Stimulated activated naive B cell treated with anti-CD40 and anti-IgM and Interleukin-4, amounts not matched to agents 10 μg/mL and 1 μg/mL and 100 μg/mL, for 72 hours (primary cell): ENCODE data around the gene FBN2.
"Not testable (repeated sequence)": the region's sequence is repeated elsewhere in the genome, so short reads cannot be mapped to it uniquely, and the experiment has no call there.

Source experiments
- ATAC-seq, 2 donors: fragments of 150-1000 bp; cut with Tn5 transposase; replicated peaks; 2 replicates each; pipeline ENCODE4 v1.10.0; 2021; ENCODE audit warnings: moderate library complexity in 1 of 2
- DNase-seq: peaks from one replicate; pipeline ENCODE4 v3.0.0; 2021
- H3K27ac Mint-ChIP-seq: one replicate; pipeline ENCODE4 v1.8.0; 2022; ENCODE audit warnings: mild to moderate bottlenecking, mixed read lengths
- H3K27me3 Mint-ChIP-seq, 2 donors: one replicate each; pipeline ENCODE4 v1.8.0; 2022; ENCODE audit warnings: mixed read lengths in 2 of 2
- H3K36me3 Mint-ChIP-seq, 2 donors: one replicate each; pipeline ENCODE4 v1.8.0; 2022; ENCODE audit warnings: mixed read lengths in 2 of 2, mild to moderate bottlenecking in 1 of 2
- H3K4me1 Mint-ChIP-seq, 2 donors: one replicate each; pipeline ENCODE4 v1.8.0; 2022; ENCODE audit warnings: mixed read lengths in 2 of 2, mild to moderate bottlenecking in 1 of 2
- H3K4me3 Mint-ChIP-seq, 2 donors: one replicate each; pipeline ENCODE4 v1.8.0; 2022; ENCODE audit warnings: mild to moderate bottlenecking in 2 of 2, mixed read lengths in 2 of 2, moderate library complexity in 1 of 2
- H3K9me3 Mint-ChIP-seq, 2 donors: one replicate each; pipeline ENCODE4 v1.8.0; 2022; ENCODE audit warnings: mixed read lengths in 2 of 2, mild to moderate bottlenecking in 1 of 2

The FBN2 gene

DNA sequence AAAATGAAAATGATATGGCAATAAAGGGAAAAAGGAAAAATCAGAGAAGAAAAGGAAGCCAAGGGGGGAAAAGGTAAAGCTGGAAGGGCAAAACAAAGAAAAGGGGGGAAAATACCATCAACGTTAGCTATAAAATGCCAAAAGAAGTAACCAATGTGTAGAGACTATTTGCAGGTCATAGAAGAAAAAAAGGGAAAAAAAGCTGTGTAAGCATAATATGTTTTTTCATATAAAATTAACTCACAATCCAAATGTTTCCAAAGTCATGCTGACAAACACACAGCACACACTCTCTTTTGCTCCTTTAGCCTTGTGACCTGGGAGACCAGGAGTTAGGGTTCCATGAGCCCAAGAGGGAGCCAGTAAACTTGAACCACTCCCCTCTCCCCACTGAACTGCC lies 18.2 kb downstream of the FBN2 start:
- Mint-ChIP-seq H3K27me3 (no peaks in the 10 kb centered on the region), H3K9me3 (no peaks in the 10 kb centered on the region), H3K4me3 (no peak overlapping the region), H3K36me3 (no peaks in the 10 kb centered on the region), H3K4me1 (no peaks in the 10 kb centered on the region), H3K27ac (no peak overlapping the region)
- ATAC-seq (no peak), DNase-seq (no peak)

DNA sequence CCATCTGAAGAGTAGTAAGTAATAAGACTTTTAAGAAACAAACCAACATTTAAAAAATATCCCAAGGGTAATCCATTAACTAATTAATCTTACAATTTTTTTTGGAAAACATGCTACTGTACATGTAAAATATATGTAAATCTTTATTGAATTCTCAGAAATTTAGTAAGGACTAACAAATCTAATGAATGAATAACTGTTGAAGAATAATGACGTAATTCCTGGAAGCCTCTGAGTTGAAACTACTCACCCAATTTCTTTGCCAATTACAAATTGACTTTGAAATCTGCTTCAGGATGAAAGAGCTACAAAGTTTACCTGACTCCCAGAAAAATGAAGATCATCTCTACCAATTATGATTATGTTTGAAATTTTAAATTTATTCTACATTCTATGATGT lies 21.1 kb downstream of the FBN2 start:
- no peak for DNase-seq
- H3K4me1 Mint-ChIP-seq: no peaks in the 10 kb centered on the region
- H3K27me3 Mint-ChIP-seq: no peaks in the 10 kb centered on the region
- no peak overlapping the region for H3K27ac Mint-ChIP-seq
- no peaks in the 10 kb centered on the region for H3K9me3 Mint-ChIP-seq
- ATAC-seq: no peak
- no peak overlapping the region for H3K4me3 Mint-ChIP-seq
- no peaks in the 10 kb centered on the region for H3K36me3 Mint-ChIP-seq

DNA sequence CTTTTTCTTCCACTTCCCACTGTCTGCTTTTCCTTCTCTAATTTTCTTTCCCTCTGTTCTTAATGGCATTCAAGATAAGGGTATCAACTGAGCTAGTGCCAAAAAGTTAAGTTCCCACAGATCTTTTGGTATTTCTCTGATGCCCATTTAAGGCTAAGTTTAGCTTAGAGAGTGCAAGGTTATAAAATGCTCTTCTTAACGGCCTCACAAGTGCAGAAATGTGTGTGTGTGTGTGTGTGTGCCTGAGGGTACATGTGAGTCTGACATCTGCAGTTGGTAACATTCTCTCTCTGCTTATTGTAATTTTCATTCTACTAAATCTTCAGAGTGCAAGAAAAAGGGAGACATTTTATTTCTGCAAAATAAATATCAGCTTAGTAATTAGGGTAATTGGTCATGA lies 24.2 kb downstream of the FBN2 start:
- DNase-seq (no peak), ATAC-seq (no peak)
- H3K27ac Mint-ChIP-seq: no peak overlapping the region
- H3K36me3 Mint-ChIP-seq: no peaks in the 10 kb centered on the region
- H3K27me3 Mint-ChIP-seq: no peaks in the 10 kb centered on the region
- H3K4me3 Mint-ChIP-seq: no peak overlapping the region
- H3K9me3 Mint-ChIP-seq: no peaks in the 10 kb centered on the region
- no peaks in the 10 kb centered on the region for H3K4me1 Mint-ChIP-seq

DNA sequence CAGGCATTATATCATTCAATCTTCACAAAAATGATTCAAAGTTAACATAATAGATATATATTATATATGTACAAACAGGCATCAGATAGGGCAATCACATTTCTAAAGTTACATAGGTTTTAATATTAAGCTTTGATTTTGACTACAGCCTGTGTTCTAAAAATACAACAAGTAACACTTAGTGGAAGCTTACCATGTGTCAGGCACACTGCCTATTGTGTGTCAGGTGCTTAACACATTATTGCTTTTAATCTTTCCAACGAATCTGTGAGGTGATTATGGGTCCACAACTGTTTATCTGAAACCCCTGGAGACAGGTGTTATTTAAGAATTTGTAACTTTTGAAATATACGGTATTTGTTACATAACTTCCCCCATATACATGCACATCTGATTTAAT lies 25.2 kb downstream of the FBN2 start:
- H3K4me3 Mint-ChIP-seq: no peak overlapping the region
- DNase-seq (no peak), ATAC-seq (no peak)
- no peaks in the 10 kb centered on the region for H3K36me3 Mint-ChIP-seq
- H3K27ac Mint-ChIP-seq: no peak overlapping the region
- H3K9me3 Mint-ChIP-seq: peaks cover 2 to 4% of the 10 kb centered on the region in 2 donors
- no peaks in the 10 kb centered on the region for H3K27me3 Mint-ChIP-seq
- no peaks in the 10 kb centered on the region for H3K4me1 Mint-ChIP-seq

DNA sequence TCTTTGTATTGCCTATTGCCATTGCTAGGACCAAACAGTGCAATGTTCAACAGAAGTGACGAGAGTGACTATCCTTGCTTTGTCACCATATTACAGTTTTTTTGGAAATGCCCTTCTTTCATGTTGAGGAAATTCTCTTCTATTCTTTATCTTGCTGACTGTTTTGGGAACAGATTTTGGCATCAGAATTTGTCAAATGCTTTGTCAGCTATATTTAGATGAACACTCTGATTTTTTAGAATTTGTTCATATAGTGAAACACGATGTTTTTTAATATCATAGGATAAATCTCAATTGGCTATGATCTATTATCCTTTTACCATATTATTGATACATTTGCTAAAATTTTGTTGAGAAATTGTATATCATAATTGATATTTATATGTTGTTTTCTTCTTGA lies 31.4 kb downstream of the FBN2 start:
- H3K4me3 Mint-ChIP-seq: no peak overlapping the region
- no peaks in the 10 kb centered on the region for H3K36me3 Mint-ChIP-seq
- no peak for ATAC-seq
- no peaks in the 10 kb centered on the region for H3K27me3 Mint-ChIP-seq
- no peak overlapping the region for H3K27ac Mint-ChIP-seq
- DNase-seq: no peak
- no peaks in the 10 kb centered on the region for H3K4me1 Mint-ChIP-seq
- peaks cover 13 to 19% of the 10 kb centered on the region in 2 donors for H3K9me3 Mint-ChIP-seq

DNA sequence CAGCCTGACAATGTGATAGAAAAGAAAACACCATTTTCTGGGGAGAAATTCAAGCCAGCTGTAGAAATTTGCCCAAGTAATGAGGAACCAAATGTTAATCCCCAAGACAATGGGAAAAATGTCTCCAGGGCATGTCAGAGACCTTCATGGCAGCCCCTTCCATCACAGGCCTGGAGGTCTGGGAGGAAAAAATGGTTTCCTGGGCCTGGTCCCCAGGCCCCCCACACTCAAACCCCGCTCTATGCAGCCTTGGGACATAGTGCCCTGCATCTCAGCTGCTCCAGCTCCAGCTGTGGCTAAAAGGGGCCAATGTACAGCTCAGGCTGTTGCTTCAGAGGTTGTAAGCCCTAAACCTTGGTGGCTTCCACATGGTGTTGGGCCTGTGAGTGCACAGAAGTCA lies 34.3 kb downstream of the FBN2 start:
- not testable (repeated sequence) for ATAC-seq, H3K27me3 Mint-ChIP-seq, DNase-seq, H3K4me3 Mint-ChIP-seq, H3K27ac Mint-ChIP-seq, H3K4me1 Mint-ChIP-seq, H3K36me3 Mint-ChIP-seq
- peaks cover 13 to 19% of the 10 kb centered on the region in 2 donors for H3K9me3 Mint-ChIP-seq

DNA sequence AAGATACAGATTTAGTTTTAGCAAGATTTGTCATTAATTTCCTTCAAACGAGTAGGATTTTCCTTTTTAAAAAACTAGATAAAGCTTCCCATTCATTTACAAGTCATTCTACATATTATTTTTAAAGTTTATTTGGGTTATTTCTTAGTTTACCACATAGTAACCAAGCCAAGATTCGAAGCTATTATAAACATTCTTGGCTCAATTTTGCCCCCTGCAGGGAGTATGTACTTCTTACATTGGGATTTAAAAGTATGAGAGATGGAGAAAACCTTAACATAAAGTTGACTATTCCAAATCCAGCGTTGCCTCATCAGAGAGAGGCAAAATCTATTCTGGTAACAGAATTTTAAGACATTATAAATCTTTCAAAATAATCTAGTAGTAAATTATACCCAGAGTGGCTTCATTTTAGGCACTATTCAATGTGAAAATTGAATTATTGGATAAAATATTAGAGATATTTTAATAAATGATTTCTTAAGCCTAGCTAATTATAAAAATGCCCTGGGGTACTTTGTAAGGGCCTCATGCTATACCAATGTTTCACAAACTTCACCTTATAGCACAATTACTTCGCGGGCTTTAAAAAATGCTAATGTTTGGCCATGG lies 39.1 kb downstream of the FBN2 start:
- Mint-ChIP-seq H3K36me3 (no peaks in the 10 kb centered on the region), H3K27me3 (no peaks in the 10 kb centered on the region), H3K4me1 (no peaks in the 10 kb centered on the region), H3K4me3 (no peak overlapping the region), H3K9me3 (peaks cover 6 to 7% of the 10 kb centered on the region in 2 donors), H3K27ac (no peak overlapping the region)
- DNase-seq (no peak), ATAC-seq (no peak)

DNA sequence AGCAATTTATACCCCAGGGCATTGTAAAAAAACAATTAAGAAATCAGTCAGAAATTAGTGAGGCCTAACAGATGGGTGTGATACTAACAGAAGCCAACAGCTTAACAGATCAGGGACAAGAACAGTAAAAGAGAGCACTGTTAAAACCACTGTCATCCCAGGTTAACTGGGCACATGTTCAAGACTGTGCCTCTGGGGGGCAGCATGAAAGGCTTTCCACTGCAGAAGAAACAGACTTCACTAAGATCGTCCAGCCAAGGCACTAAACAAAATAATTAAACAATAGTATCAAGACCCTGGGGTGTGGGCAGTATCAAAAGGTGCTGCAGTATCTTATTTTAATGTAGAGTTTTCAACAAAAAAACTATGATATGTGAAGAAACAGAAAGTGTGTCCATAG lies 43.5 kb downstream of the FBN2 start:
- Mint-ChIP-seq H3K4me1 (no peaks in the 10 kb centered on the region), H3K9me3 (no peaks in the 10 kb centered on the region), H3K27me3 (no peaks in the 10 kb centered on the region), H3K36me3 (no peaks in the 10 kb centered on the region), H3K4me3 (no peak overlapping the region), H3K27ac (no peak overlapping the region)
- ATAC-seq: no peak
- no peak for DNase-seq

DNA sequence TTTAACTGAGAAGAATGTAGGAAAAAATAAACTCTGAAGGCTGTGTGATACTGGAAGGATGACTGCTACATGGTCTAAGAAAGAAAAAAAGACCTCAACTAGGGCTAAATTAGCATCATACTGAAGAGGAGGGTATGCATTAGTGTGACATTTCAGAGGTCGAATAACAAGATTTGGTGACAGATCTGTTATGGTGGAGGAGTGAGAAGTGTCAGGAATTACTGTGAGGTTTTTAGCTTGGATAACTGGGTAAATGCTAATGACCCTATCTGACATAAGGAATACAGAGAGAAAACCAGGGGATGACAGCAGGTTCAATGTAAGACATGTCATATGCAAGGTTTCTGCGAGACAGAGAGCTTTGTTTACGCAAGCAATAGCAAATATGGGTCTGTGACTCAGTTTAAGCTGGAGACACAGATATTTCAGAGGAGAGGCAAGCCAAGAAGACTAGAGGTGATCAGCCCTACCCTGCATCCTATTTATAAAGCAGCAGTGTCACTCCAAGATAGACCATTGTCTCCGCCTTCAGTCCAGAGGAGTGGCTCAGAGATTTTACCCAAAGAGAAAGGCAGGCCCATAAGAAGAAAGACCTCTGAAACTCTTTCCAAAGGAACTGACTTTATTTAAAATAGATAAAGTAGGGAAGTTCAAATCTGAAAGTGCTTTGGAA lies 44.3 kb downstream of the FBN2 start:
- H3K27ac Mint-ChIP-seq: no peak overlapping the region
- no peak for DNase-seq
- H3K27me3 Mint-ChIP-seq: no peaks in the 10 kb centered on the region
- no peak overlapping the region for H3K4me3 Mint-ChIP-seq
- ATAC-seq: no peak
- no peaks in the 10 kb centered on the region for H3K36me3 Mint-ChIP-seq
- H3K9me3 Mint-ChIP-seq: no peaks in the 10 kb centered on the region
- no peaks in the 10 kb centered on the region for H3K4me1 Mint-ChIP-seq

DNA sequence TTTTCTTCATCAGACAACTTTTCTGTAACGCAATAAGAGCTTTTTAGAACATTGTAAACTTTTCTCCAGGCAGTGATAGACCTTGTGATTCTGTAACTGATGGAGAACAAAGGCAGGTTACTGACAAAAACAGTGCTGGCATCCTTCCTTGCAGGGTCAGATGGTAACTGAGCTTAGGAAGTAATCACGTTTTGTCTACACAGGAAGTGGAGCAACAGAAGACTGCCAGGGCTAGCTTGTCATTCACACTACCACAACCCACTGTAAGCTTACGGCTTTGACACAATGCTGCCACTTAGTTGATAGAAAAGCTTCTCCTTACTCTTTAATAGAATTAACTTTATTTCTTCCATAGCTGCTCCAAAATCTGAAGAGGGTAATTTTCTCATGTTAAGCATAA lies 46.8 kb downstream of the FBN2 start:
- no peak for DNase-seq
- Mint-ChIP-seq H3K27me3 (no peaks in the 10 kb centered on the region), H3K27ac (no peak overlapping the region), H3K36me3 (no peaks in the 10 kb centered on the region), H3K4me1 (no peaks in the 10 kb centered on the region), H3K9me3 (no peaks in the 10 kb centered on the region), H3K4me3 (no peak overlapping the region)
- no peak for ATAC-seq

DNA sequence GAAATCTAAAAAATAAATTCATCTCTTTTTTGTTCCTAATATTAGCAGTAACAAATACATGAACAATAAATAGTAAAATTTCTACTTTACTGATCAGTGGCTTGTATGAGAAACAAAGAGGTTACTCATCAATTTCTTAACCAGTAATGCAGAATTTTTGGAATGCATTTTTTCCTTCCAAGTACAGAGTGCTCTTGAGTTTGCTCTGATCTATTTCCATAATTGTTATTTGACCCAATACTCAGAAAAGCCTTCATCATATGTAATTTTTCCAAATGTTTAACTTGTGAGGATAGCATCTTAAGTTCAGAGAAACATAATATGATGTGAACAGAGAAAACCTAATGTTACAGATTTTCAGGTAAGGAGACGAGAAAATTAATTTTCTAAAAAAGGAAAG lies 47.3 kb downstream of the FBN2 start:
- no peak for DNase-seq
- Mint-ChIP-seq H3K4me3 (no peak overlapping the region), H3K36me3 (no peaks in the 10 kb centered on the region), H3K9me3 (no peaks in the 10 kb centered on the region), H3K4me1 (no peaks in the 10 kb centered on the region), H3K27me3 (no peaks in the 10 kb centered on the region), H3K27ac (no peak overlapping the region)
- no peak for ATAC-seq

DNA sequence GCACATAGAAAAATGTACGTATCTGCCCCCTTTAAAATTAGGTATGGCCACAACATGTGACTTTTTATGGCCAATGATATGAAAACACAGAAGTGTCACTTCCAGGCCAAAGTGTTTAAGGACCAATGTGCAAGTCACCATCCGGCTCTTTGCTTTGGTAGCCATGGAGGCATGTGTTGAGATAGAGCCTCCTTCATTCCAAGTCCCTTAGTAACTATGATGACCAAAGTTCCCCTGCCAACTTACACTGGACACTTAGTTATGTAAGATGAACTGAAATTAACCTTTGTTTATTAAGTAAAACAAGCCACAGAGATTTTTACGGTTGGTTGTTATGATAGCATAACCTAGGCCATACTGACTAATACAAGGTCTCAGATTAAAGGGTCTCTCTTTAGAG lies 51.0 kb downstream of the FBN2 start:
- Mint-ChIP-seq H3K4me3 (no peak overlapping the region), H3K27ac (no peak overlapping the region), H3K36me3 (no peaks in the 10 kb centered on the region), H3K9me3 (no peaks in the 10 kb centered on the region), H3K4me1 (no peaks in the 10 kb centered on the region), H3K27me3 (no peaks in the 10 kb centered on the region)
- no peak for ATAC-seq
- DNase-seq: no peak

DNA sequence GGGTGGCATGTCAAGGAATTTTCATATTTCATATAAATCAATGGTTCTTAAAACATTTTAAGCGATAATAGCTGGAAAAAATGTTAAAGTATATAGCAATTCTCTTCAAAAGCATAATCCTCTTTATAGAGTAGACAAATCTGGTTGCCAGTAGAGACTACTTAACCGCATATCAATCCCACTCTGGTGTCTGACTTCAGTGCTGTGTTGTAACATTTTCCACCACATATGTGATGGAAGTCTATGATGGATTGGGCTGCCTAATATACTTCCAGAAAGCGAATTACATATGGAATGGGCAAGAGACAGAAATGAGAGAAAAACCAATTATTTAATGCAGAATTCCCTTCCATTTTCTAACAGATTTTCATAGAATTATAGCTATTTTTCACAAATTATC lies 54.3 kb downstream of the FBN2 start:
- Mint-ChIP-seq H3K9me3 (no peaks in the 10 kb centered on the region), H3K27ac (no peak overlapping the region), H3K4me3 (no peak overlapping the region), H3K4me1 (no peaks in the 10 kb centered on the region), H3K27me3 (no peaks in the 10 kb centered on the region), H3K36me3 (no peaks in the 10 kb centered on the region)
- no peak for DNase-seq
- ATAC-seq: no peak

DNA sequence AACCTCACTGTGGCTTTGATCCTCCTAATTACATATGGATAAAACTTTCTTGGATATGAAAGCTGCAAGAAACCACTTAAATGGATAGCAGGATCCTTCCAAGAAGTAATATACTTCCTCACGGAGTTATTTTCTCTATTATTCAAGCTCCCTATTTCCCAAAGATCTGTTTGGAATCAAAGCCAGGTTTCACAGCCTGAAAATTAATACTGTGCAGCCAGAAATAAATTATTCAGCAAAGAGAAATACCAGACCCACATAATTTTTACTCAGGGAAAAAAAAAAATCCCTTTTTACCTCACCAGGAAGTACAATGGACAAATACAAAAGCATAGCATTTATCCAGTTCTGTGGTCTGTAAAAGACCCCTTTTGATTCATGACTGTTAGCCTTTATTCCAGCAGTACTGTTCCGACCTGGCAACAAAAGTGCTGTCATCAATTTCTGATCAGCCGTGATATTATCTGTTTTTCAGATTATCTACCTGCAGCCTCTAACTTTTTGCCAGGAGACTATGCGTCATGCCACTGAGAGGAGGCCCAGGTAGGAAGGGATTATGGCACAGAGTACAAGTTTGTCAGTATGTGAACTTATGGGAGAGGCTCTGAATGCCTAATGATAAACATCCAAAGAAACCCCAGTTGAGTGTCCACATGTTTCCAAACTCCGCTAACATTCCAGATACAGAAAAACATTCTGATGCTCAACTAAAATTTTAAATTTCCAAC lies 57.0 kb downstream of the FBN2 start:
- H3K4me3 Mint-ChIP-seq: no peak overlapping the region
- DNase-seq: no peak
- H3K4me1 Mint-ChIP-seq: no peaks in the 10 kb centered on the region
- no peaks in the 10 kb centered on the region for H3K36me3 Mint-ChIP-seq
- no peak overlapping the region for H3K27ac Mint-ChIP-seq
- ATAC-seq: no peak
- H3K9me3 Mint-ChIP-seq: no peaks in the 10 kb centered on the region
- no peaks in the 10 kb centered on the region for H3K27me3 Mint-ChIP-seq

DNA sequence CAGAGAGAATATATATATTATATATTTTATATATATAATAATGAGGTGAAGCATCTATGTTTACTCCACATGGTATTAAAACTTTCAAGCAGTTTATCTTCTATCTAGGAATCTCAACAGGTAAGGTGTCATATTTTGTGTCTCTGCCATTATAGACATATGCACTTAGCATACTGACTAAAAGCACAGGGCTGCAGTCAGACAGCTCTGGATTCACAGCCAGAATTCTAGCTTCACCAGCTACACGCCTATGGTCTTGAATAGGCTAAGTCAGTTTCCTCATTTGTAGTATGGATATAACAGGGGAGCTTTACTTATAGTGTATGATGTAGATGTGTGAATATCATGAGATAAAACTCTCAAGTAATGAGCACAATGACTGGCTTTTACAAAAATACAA lies 57.9 kb downstream of the FBN2 start:
- DNase-seq (no peak), ATAC-seq (no peak)
- H3K4me3 Mint-ChIP-seq: no peak overlapping the region
- no peak overlapping the region for H3K27ac Mint-ChIP-seq
- no peaks in the 10 kb centered on the region for H3K36me3 Mint-ChIP-seq
- H3K9me3 Mint-ChIP-seq: no peaks in the 10 kb centered on the region
- no peaks in the 10 kb centered on the region for H3K27me3 Mint-ChIP-seq
- no peaks in the 10 kb centered on the region for H3K4me1 Mint-ChIP-seq
